Fibroblast of villous mesenchyme (primary cell): ENCODE results near the gene DOCK2. TPM values are rescaled to one million over a fixed set of nuclear protein-coding genes. Genes with fewer than 3 reads are reported as not detected.
"Not testable (repeated sequence)": the region's sequence is repeated elsewhere in the genome, so short reads cannot be mapped to it uniquely, and the experiment has no call there.

ENCODE experiments used
- DNase-seq: peaks from one replicate; pipeline ENCODE4 v3.0.0-alpha.2; 2010; ENCODE audit warnings: low read depth
- H3K4me3 ChIP-seq: 2 replicates; pipeline ENCODE4 v1.5.1; 2011; ENCODE audit warnings: low read depth, mild to moderate bottlenecking, low read length
- CTCF ChIP-seq: IDR thresholded peaks from 2 replicates; pipeline ENCODE4 v1.5.1; 2012; ENCODE audit warnings: low read depth, mild to moderate bottlenecking, low read length; ENCODE audit not compliant: insufficient read depth
- total RNA-seq: library from RNA; depleted of rRNA; stranded (reverse); fragments of >200 nt; gene quantifications from 2 replicates; pipeline ENCODE4 v1.2.3, GENCODE V29; 2012

Gene DOCK2
- total RNA-seq, 1 donor = 7.3 TPM

DNA sequence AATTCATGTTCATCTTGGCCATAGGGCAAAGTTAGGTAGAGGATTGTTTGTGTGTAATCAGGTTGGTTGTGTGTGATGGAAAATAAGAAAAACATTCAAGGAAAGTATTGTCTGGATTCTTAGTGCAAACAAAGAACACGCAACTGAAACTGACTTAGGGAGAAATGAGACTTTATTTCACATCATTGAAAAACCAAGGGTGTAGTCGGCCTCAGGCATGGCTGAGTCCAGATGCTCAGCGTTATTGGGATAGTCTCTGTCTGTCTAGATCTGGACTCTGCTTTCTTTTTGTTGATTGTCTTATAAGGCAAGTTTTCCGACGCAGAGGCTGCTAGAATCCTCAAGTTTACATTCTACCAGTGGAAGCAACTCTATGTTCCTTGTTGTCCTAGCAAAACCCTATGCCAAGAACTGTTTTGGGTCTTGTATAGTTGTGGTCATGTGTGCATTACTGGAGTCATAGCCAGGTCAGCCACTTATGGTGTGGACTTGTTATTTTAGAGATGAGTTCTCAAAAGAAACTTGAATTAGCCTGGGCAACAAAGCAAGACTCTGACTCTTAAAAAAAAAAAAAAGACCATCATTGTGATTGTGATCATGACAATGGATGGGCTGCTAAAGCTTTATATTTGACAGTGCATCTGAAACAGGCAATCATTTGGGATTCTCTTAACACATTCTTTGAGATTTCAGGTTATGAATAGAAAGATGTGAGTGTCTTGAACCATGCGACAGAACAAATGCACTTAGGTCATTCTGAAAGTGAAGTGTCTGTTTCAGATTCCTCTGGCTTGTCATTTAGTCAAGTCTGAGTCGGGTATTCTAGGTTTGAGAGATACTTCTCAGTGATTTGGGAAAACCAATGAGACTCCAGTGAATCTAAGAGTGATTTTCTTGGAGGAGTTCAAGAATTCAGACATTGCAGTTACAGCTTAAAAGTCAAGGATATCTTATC is 82.6 kb downstream of the DOCK2 start:
- DNase-seq = no peak
- H3K4me3 ChIP-seq = no peak overlapping the region
- no peak for TF ChIP-seq CTCF

- no peak for DNase-seq
- TF ChIP-seq CTCF = peak; percentile 8
- H3K4me3 ChIP-seq = no peak overlapping the region
Observed at GRCh38 chr5:169721771-169722170, 84.7 kb downstream of the DOCK2 start.

- TF ChIP-seq CTCF = no peak
- DNase-seq = no peak
Observed at GRCh38 chr5:169723103-169723831, 86.2 kb downstream of the DOCK2 start.

GRCh38 chr5:169724303-169725087 is 87.4 kb downstream of the DOCK2 start:
- no peak overlapping the region for H3K4me3 ChIP-seq
- DNase-seq = no peak
- TF ChIP-seq CTCF = no peak

More at GRCh38 chr5:169723103-169723831, 86.2 kb downstream of the DOCK2 start:
- no peak overlapping the region for H3K4me3 ChIP-seq

GRCh38 chr5:169725665-169726064 is 88.6 kb downstream of the DOCK2 start:
- H3K4me3 ChIP-seq, DNase-seq: not testable (repeated sequence)

- no peak for TF ChIP-seq CTCF
- no peak for DNase-seq
- no peak overlapping the region for H3K4me3 ChIP-seq
Observed at GRCh38 chr5:169728418-169728817, 91.3 kb downstream of the DOCK2 start.
